GM19372 (cell line): ENCODE results near the gene AGPAT2.

Source experiments
- ATAC-seq: cut with Tn5 transposase; IDR thresholded peaks from one replicate; pipeline ENCODE4 v1.9.1; 2021; ENCODE audit warnings: mild to moderate bottlenecking, low read depth, moderate library complexity; ENCODE audit not compliant: unreplicated experiment

The AGPAT2 gene

GRCh38 chr9:136690104-136690805 is 3.0 kb upstream of the AGPAT2 start:
- ATAC-seq: no peak

GRCh38 chr9:136689108-136689460 is 1.8 kb upstream of the AGPAT2 start:
- no peak for ATAC-seq

GRCh38 chr9:136688274-136689107 is 1.2 kb upstream of the AGPAT2 start:
- no peak for ATAC-seq

- no peak for ATAC-seq
Observed at GRCh38 chr9:136687721-136688223, 515 bp upstream of the AGPAT2 start.

GRCh38 chr9:136686534-136686793 is 793 bp downstream of the AGPAT2 start:
- no peak for ATAC-seq

DNA sequence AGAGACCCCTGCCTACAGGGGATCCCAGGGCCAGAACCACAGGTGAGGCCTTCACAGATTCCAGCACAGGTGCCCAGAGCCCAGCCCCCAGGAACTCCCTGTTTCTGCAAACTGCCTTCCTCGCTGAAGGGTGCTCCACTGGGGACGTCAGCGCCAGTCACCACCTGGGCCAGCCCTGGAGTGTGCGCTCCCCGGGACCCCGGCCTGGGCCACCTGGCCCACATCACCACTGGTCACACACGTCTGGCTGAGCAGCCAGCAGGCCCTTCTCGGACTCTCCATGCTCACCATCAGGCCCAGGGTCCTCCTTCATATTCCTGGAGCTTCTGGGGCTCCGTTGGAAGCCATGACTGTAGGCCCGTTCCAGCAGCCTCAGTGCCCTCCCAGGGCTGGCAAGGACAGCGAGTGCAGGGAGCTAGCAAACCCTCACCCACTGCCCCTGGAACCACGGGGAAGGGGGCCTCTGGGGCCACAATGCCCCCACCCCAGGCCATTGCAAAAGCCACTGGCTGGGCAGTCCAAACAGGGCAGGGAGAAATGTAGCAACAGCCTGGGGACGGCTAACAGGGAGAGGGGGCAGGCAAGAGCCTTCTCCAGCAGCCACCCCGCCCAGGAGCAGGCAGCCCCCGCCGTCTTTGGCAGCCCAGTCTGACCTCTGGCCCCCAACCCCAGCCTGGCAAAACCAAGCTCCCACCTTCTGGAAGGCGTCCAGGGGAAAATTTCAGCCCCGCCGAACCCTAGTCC is 1.3 kb downstream of the AGPAT2 start:
- no peak for ATAC-seq

- no peak for ATAC-seq
Observed at GRCh38 chr9:136685216-136685615, 2.0 kb downstream of the AGPAT2 start.

GRCh38 chr9:136684799-136685198 is 2.5 kb downstream of the AGPAT2 start:
- ATAC-seq: no peak

DNA sequence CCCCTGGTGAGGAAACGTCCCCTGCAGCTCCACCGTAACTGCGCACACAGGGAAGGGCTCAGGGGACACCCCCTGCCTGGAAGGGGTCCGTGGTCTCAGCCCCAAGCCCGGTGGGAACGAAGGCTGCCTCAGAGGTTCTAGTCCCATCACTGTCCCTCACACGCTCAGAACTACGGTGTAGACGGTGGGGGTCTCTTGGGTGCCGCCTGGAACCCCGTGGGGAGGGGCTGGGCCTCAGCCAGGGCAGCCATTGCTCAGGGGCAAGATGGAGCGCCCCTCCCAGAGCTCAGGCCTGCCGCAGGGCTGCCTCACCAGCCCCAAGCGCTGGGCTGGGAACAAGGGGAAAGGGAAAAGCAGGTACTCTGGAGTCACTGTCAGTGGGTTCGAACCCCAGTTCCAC is 2.9 kb downstream of the AGPAT2 start:
- no peak for ATAC-seq

DNA sequence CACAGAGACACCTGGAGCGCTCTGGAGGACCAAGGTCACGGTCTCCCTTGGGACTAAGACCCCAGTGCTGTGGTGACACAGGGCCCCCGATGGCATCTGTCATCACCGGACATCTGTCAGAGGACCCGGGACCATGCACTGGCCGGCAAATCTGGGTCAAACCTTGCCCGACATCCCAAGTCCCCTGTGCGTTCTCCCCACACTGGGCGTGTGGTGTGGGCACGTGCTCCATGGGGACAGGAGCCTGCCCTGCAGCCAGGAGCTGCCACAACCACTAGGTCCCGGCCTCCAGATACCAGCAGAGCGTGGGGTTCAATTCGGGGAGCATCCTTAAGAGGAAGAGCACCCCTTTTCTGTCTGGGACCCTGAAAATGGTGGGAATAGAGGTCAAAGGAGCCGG is 3.5 kb downstream of the AGPAT2 start:
- no peak for ATAC-seq

GRCh38 chr9:136683173-136683745 is 4.0 kb downstream of the AGPAT2 start:
- ATAC-seq: no peak

GRCh38 chr9:136682710-136683109 is 4.5 kb downstream of the AGPAT2 start:
- ATAC-seq: no peak

DNA sequence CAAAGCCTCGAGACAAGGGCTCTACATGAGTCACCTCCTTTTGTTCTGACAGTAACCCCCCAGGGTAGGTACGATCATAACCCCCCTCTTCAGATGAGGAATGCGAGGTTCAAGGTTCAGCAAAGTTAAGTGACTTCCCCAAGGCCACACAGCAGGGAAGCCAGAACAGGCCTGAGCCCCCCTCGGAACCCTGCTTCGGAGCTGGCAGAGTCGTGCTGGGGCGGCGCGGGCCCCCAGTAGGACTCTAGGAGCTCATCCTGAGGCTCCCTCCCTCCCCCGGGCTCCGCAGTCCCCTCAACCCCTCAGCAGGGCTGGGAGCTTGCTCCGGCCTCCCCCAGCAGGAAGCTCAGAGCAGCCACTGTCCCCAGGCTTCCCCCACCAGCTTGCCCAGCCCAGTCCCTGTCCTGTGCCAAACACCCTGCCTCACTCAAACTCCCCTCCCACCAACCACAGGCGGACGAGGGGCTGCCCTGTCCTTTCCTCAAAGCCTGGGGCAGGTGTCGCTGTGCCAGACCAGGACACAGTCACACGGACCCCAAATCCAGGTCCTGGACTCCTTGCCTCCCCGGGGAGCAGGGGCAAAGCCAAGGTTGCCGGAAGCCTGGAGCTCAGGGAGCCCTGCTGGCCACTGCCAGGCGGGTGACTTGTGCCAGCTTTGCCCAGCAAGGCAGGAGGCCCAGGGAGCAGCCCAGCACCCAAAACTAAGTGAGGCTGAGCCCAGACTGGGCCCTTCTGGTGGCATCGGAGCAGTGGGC is 5.1 kb downstream of the AGPAT2 start:
- no peak for ATAC-seq

DNA sequence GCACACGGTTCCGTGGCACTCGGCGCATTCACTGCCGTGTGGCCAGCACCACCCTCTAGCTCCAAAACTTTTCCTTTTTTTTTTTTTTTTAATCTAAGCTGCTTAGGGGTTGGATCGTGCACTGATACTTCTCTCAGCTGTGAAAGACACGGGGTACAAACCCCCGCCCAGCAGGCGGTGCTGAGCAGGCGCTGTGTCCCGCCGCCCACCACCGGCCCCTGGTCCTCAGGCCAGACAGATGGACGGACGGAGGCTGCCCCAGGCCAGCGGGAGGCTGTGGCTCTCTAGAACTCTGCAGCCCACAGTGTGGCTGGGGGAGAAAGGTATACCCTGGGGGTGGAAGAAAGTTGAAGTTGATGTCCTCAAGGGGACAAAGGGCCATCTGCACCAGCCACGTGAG is 6.2 kb downstream of the AGPAT2 start:
- no peak for ATAC-seq

DNA sequence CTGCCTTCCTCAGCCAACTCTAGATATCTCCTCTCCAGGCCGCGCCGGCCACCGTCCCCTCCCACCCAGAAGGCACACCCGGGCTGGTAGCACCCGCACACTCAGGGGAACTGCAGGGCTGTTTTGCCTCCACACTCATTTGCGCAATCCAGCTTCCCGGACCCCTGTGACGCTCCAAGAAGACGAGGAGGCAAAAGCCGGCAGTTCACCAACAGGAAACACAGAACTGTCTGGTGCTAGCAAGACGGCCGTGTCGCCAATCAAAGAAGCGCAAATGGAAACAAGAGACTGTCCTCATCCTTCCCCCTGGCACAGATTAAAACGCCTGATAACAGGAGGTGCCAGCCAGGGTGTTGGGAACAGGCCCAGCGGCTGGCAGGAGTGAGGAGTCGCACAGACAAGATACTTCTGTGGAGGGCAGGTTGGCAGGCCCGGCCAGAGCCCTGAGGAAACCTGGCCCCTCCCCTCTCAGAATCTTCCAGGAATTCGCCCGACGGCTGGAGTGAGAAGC is 7.8 kb downstream of the AGPAT2 start:
- ATAC-seq: no peak

GRCh38 chr9:136678624-136679023 is 8.6 kb downstream of the AGPAT2 start:
- ATAC-seq: no peak

DNA sequence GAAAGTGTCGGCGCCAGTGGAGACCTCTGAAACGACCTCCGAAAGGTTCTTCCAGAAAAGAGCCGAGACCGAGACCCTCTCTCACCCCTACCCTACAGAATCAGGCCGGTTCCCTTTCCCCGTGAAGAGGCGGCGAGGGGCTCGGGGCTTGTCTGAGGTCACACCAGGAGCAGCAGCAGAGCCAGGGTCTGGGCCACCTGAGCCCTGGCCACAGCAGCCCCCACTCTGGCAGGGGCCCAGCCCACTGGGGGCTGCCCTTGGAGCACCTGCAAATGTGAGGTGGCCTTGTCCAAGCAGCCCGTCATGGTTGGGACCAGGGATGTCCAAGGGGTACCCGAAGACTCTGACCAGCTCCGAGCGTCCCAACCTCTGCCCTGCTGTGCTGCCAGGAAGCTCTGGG is 9.2 kb downstream of the AGPAT2 start:
- ATAC-seq: no peak

DNA sequence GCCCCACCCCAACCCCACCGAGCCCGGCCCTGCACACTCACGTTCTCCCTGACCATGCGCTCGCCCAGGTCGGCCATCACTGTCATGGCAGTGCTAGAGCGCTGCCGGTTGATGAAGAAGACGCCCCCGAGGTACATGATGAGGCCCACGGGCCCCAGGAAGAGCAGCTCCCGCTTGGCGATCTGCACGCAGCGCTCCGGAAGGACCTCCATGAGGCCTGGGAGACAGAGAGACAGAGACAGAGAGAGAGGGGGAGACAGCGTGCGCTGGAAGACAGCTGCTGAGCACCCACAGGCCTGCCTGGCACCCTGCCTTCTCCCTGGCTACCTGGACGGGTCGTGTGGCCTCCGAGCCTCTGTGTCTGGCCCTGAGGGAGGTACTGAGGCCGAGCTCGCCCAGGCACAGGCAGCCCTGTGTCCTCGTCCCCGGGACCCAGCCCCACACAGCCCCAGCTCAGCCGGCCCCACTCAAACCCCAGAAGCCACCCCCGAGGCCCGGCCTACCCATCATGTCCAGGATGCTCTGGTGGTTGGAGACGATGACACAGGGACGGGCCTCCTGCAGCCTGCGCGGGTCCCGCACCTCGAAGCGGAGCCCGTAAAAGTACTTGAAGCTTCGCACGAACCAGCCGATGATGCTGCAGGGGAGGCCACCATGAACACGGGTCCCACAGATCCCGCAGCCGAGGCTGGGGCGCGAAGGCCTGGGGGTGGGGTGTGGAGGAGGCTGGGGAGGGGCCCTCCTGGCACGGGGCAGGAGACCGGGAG is 10.2 kb downstream of the AGPAT2 start:
- ATAC-seq: no peak

- no peak for ATAC-seq
Observed at GRCh38 chr9:136676297-136676794, 10.9 kb downstream of the AGPAT2 start.
